ENCODE measurements around the gene TEF. TPM values are rescaled to one million over a fixed set of nuclear protein-coding genes. Genes with fewer than 3 reads are reported as not detected.

TEF gene
- total RNA-seq, 2 donors from 2014 or later, result 3.8 to 4.3 TPM

DNA sequence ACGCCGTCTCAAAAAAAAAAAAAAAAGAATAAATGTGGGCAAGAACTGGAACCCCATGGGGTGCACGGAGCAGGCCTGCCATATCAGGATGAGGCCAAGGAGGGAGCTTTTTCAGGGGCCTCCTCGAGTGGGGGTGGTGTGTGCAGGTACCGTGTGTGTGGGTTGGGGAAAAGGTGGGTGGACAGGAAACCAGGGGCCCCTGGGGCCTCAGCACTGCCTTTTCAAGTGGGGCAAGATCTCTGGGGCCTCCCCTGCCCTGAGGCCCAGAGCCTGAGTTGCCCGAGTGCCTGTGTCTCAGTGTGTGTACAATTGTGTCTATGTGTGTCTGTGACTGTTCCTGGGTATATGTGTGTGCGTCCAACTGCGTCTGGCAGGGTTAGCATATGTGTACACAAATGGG is 23.8 kb downstream of the TEF start:
- H3K36me3 Mint-ChIP-seq, result no peaks in the 10 kb centered on the region
- H3K9me3 Mint-ChIP-seq, result no peaks in the 10 kb centered on the region
- ATAC-seq, result no peak
- DNase-seq (ENCODE audit: low spot score), result no peak
- no peaks in the 10 kb centered on the region for H3K27me3 Mint-ChIP-seq
- H3K4me1 Mint-ChIP-seq (ENCODE audit: low read depth in 2 of 2), result peaks cover 4 to 5% of the 10 kb centered on the region in 2 donors
- no peak overlapping the region for H3K27ac Mint-ChIP-seq
- no peak overlapping the region for H3K4me3 Mint-ChIP-seq

DNA sequence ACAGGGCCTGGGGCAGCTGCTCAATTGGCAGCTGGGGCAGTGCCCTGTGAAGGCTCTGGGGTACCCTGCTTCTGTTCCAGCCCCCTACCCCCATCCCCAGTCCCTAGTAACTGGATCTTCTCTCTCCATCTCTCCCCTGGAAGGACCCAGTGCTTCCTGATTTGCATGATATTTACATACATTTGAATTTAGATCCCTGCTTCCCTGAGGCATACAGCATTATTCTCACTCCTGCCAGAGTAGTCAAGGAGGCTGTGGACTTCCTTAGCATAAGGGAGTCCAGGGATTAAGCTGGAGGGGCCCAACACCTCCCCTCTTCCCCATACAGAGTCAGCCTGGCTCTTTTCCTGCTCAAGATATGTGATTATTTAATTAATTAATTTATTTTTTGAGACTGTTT is 24.7 kb downstream of the TEF start:
- ATAC-seq, result no peak
- H3K9me3 Mint-ChIP-seq, result no peaks in the 10 kb centered on the region
- no peak for DNase-seq (ENCODE audit: low spot score)
- no peak overlapping the region for H3K27ac Mint-ChIP-seq
- H3K4me1 Mint-ChIP-seq (ENCODE audit: low read depth in 2 of 2), result peaks cover 6 to 8% of the 10 kb centered on the region in 2 donors
- no peaks in the 10 kb centered on the region for H3K36me3 Mint-ChIP-seq
- H3K27me3 Mint-ChIP-seq, result no peaks in the 10 kb centered on the region
- H3K4me3 Mint-ChIP-seq, result no peak overlapping the region

DNA sequence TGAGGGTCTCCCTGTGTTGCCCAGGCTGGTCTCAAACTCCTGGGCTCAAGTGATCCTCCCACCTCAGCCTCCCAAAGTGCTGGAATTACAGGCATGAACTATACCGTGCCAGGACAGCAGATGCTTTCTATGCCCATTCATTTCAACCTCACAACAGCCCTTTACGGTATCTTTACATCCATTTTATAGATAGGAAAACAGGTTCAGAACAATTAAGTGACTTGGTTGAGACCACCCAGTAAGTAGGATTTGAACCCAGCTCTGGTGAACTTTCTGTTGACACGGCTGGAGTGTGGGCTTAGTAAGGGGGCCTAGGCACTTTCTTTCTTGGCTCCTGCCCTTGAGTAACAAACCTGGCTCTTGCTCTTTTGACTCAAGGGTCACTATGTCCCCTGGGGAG is 25.7 kb downstream of the TEF start:
- Mint-ChIP-seq H3K4me3 (no peak overlapping the region), H3K27ac (no peak overlapping the region), H3K36me3 (no peaks in the 10 kb centered on the region), H3K4me1 (ENCODE audit: low read depth in 2 of 2) (peaks cover 12 to 13% of the 10 kb centered on the region in 2 donors), H3K27me3 (no peaks in the 10 kb centered on the region), H3K9me3 (no peaks in the 10 kb centered on the region)
- ATAC-seq, result no peak
- no peak for DNase-seq (ENCODE audit: low spot score)

DNA sequence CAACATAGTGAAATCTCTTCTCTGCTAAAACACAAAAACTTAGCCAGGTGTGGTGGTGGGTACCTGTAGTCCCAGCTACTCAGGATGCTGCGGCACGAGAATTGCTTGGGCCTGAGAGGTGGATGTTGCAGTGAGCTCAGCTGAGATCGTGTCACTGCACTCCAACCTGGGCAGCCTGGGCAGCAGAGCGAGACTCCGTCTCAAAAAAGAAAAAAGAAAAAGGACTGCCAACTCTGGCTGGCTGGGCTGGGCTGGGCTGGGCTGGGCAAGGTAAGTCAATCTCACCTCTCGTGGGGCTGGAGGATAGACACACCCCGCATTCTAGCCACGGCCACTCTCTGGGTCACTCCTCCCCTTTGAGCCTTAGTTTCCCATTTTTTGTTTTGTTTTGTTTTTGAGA is 26.9 kb downstream of the TEF start:
- Mint-ChIP-seq H3K27ac (no peak overlapping the region), H3K4me3 (no peak overlapping the region), H3K4me1 (ENCODE audit: low read depth in 2 of 2) (peaks cover 15% of the 10 kb centered on the region in 2 donors), H3K36me3 (no peaks in the 10 kb centered on the region), H3K9me3 (no peaks in the 10 kb centered on the region), H3K27me3 (no peaks in the 10 kb centered on the region)
- DNase-seq (ENCODE audit: low spot score), result no peak
- no peak for ATAC-seq

GRCh38 chr22:41410311-41410751 is 28.6 kb downstream of the TEF start:
- Mint-ChIP-seq H3K36me3 (no peaks in the 10 kb centered on the region), H3K4me1 (ENCODE audit: low read depth in 2 of 2) (peaks cover 12 to 20% of the 10 kb centered on the region in 2 donors), H3K9me3 (no peaks in the 10 kb centered on the region), H3K27me3 (no peaks in the 10 kb centered on the region), H3K27ac (peak overlapping the region; percentile 97 to 99), H3K4me3 (no peak overlapping the region)
- DNase-seq (ENCODE audit: low spot score) (no peak), ATAC-seq (no peak)

- H3K36me3 Mint-ChIP-seq, result no peaks in the 10 kb centered on the region
- H3K27ac Mint-ChIP-seq, result peak overlapping the region; percentile 97 to 99
- peaks cover 17 to 23% of the 10 kb centered on the region in 2 donors for H3K4me1 Mint-ChIP-seq (ENCODE audit: low read depth in 2 of 2)
- no peaks in the 10 kb centered on the region for H3K27me3 Mint-ChIP-seq
- DNase-seq (ENCODE audit: low spot score), result no peak
- no peak for ATAC-seq
- no peaks in the 10 kb centered on the region for H3K9me3 Mint-ChIP-seq
- H3K4me3 Mint-ChIP-seq, result no peak overlapping the region
These were observed 29.5 kb downstream of the TEF start for GRCh38 chr22:41411021-41411851.

- DNase-seq (ENCODE audit: low spot score), result peak; percentile 35
- H3K27ac Mint-ChIP-seq, result peak overlapping the region in 1 of 2 donors; percentile 41
- H3K36me3 Mint-ChIP-seq, result no peaks in the 10 kb centered on the region
- H3K4me1 Mint-ChIP-seq (ENCODE audit: low read depth in 2 of 2), result peaks cover 17 to 23% of the 10 kb centered on the region in 2 donors
- H3K27me3 Mint-ChIP-seq, result no peaks in the 10 kb centered on the region
- peak overlapping the region; percentile 95 for H3K4me3 Mint-ChIP-seq
- no peaks in the 10 kb centered on the region for H3K9me3 Mint-ChIP-seq
- no peak for ATAC-seq
These were observed 33.8 kb downstream of the TEF start for GRCh38 chr22:41415554-41415953.

GRCh38 chr22:41417622-41418390 is 36.1 kb downstream of the TEF start:
- Mint-ChIP-seq H3K27ac (peak overlapping the region in 1 of 2 donors; percentile 40), H3K4me3 (no peak overlapping the region), H3K4me1 (ENCODE audit: low read depth in 2 of 2) (peaks cover 6 to 11% of the 10 kb centered on the region in 2 donors), H3K9me3 (no peaks in the 10 kb centered on the region), H3K36me3 (no peaks in the 10 kb centered on the region), H3K27me3 (no peaks in the 10 kb centered on the region)
- DNase-seq (ENCODE audit: low spot score), result no peak
- ATAC-seq, result no peak

- ATAC-seq (no peak), DNase-seq (ENCODE audit: low spot score) (no peak)
- Mint-ChIP-seq H3K36me3 (no peaks in the 10 kb centered on the region), H3K9me3 (no peaks in the 10 kb centered on the region), H3K4me3 (no peak overlapping the region), H3K4me1 (ENCODE audit: low read depth in 2 of 2) (peaks cover 5 to 11% of the 10 kb centered on the region in 2 donors), H3K27me3 (no peaks in the 10 kb centered on the region), H3K27ac (peak overlapping the region in 1 of 2 donors; percentile 40)
These were observed 37.0 kb downstream of the TEF start for GRCh38 chr22:41418717-41419116.

DNA sequence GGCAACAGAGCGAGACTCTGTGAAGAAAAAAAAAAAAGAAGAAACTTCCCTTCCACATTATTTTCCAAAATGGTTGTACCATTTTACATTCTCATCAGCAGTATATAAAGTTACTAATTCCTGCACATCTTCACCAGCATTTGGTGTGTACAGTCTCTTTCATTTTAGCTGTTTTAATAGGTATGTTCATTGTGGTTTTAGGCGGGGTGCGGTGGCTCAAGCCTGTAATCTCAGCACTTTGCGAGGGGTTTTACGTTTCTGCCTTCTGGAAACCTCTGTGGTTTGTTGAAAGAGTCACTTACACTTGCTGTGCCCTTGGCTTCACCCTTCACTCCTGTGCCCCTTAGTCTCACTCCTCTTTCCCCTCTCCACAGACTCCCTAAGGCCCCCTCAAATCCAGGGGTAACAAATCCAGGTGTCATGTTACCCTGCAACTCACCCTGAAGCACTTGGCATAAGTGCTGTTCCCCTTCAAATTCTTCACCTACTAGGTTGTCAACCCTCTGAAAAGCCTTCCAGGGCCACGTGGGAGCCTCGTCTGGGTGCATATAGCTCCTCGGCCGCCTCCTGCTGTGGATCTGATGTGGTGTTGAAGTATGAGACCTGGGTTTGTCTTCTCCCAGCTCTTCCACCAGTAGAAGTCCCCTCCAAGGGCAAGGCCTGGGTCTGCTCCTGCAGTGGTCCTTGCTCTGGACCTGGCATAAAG is 44.1 kb downstream of the TEF start:
- H3K4me3 Mint-ChIP-seq, result no peak overlapping the region

DNA sequence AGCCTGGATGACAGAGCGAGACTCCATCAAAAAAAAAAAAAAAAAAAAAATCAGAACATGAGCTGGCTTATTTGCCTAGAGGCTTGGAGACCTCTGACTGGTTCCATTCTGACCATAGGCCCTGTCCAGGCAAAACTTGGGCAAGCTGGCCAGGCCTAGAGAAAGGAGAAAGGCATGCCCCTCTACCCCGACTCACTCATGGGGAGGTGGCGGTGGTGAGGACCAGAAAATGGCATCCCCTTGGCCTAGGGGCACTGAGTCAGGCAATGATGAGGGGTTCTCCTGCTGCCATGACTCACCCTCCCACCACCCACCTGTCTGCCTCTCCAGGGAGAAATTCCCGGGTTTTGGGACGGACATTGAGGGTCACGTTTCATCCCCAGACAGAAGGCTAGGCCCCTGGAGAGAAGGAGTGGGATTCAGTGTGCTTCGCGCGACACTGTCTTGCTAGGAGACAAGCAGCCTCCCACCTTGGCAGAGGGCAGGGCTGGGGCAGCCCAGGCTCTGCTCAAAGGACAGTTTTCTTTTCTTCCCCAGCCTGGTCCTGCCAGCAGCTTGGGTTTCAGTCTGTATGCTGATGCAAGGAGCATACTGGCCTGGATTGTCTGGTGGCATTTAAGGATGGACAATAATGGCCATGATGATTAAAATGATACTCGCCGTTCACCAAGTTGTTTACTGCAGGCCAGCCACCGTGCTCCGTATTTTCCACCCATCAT is 47.6 kb downstream of the TEF start:
- H3K9me3 Mint-ChIP-seq, result no peaks in the 10 kb centered on the region
- no peak for ATAC-seq
- no peak overlapping the region for H3K4me3 Mint-ChIP-seq
- H3K27me3 Mint-ChIP-seq, result no peaks in the 10 kb centered on the region
- DNase-seq (ENCODE audit: low spot score), result no peak
- H3K4me1 Mint-ChIP-seq (ENCODE audit: low read depth in 2 of 2), result peaks cover 12% of the 10 kb centered on the region in 2 donors
- no peaks in the 10 kb centered on the region for H3K36me3 Mint-ChIP-seq
- peak overlapping the region in 1 of 2 donors; percentile 61 for H3K27ac Mint-ChIP-seq

More for the DNA sequence above, 44.1 kb downstream of the TEF start:
- peaks cover 12% of the 10 kb centered on the region in 2 donors for H3K4me1 Mint-ChIP-seq (ENCODE audit: low read depth in 2 of 2)
- no peaks in the 10 kb centered on the region for H3K9me3 Mint-ChIP-seq
- no peaks in the 10 kb centered on the region for H3K27me3 Mint-ChIP-seq
- ATAC-seq (peak; percentile 63 to 84), DNase-seq (ENCODE audit: low spot score) (no peak)
- H3K36me3 Mint-ChIP-seq, result no peaks in the 10 kb centered on the region
- peak overlapping the region; percentile 30 to 39 for H3K27ac Mint-ChIP-seq

- peaks cover 12% of the 10 kb centered on the region in 2 donors for H3K4me1 Mint-ChIP-seq (ENCODE audit: low read depth in 2 of 2)
- no peaks in the 10 kb centered on the region for H3K27me3 Mint-ChIP-seq
- DNase-seq (ENCODE audit: low spot score) (no peak), ATAC-seq (no peak)
- H3K4me3 Mint-ChIP-seq, result no peak overlapping the region
- H3K36me3 Mint-ChIP-seq, result no peaks in the 10 kb centered on the region
- no peaks in the 10 kb centered on the region for H3K9me3 Mint-ChIP-seq
- H3K27ac Mint-ChIP-seq, result peak overlapping the region in 1 of 2 donors; percentile 61
These were observed 48.2 kb downstream of the TEF start for GRCh38 chr22:41429951-41430332.

- ATAC-seq (no peak), DNase-seq (ENCODE audit: low spot score) (no peak)
- Mint-ChIP-seq H3K27me3 (no peaks in the 10 kb centered on the region), H3K27ac (no peak overlapping the region), H3K4me1 (ENCODE audit: low read depth in 2 of 2) (peaks cover 9% of the 10 kb centered on the region in 2 donors), H3K9me3 (no peaks in the 10 kb centered on the region), H3K4me3 (no peak overlapping the region), H3K36me3 (no peaks in the 10 kb centered on the region)
These were observed 49.9 kb downstream of the TEF start for GRCh38 chr22:41431656-41432055.
